ENCODE data around the gene CDK5RAP3.

The CDK5RAP3 gene

DNA sequence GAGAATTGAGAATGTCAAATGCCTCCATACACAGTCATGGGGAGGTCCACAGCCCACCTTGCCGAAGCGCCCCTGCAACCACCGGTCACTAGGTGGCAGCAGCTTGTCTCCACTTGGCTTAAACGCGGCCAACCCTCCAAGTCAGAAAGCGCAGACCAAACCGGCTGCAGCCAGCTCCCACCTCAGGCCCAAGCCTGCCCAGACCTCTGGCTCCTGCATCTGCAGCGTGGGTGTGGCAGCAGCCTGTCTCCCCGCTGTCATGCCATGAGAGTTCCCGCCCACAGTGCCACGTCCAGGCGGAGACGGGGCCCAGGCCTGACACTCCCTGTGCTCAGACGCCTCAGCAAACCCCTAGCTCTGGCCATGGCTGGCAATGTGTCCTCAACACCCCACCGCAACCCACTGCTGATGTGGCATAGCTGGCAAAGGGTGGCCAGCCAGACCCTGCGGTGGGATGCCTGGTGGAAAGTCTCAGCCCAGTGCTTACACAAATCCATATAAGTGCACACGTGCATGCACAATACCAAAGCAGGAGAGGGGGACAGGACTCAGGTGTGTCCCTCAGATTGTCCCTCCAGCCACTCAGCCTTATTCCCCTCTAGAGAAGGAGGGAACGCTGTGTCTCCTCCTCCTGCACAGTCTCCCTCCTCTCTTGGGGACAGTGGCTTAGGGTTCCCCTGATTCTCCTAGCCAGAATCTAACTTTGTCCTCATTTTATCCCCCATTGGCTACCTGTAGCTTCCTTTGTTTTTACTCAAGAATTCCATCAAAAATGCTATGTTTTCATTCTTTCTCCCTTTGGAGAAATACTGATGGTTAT is 55.8 kb downstream of the CDK5RAP3 start:
- peak; percentile 66 for DNase-seq

GRCh38 chr17:48027322-48027981 is 56.5 kb downstream of the CDK5RAP3 start:
- no peak for DNase-seq

DNA sequence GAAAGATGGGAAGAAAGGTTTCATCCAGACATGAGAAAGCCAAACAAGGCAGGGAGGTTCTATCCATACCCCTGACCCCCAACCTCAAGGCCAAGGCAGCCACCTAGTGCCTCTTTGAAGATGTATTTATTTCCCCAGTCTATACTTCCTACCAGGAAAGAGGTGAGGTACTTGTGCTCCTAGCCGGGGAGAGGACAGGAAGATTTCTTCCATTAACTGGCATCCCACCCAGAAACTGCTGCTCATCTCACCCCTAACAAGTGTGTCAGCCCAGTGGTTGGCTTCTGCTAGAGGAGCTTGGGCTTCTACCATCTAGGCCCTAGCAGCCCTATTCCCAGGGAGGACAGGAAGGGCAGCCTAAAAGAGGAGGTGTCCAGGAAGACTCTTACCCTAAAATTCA is 57.8 kb downstream of the CDK5RAP3 start:
- no peak for DNase-seq

DNA sequence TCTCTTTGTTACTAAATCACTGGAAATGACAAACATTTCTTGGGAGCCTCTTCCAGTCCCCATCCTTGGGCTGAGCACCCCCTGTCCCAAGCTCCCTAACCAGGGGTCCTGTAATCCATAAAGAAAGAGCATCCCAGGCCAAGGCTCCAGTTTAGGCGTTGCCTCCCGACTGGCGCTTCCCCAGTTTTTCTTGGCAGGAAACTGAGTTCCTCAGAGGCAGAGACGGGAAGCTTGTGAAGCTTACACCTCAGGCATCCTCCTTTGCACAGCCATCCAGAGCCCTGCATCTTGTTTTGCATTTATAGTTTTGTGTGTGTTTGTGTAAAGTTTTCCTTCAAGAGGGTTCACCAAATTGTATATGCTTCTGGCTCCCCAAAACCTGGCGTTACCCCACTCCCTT is 59.6 kb downstream of the CDK5RAP3 start:
- DNase-seq = no peak

Data from activated CD4-positive, alpha-beta T cell treated with anti-CD3 and anti-CD28 coated beads, Interleukin-2, amount 50 U/mL, for 4 hours (primary cell).